ENCODE data around the gene SYNE1. TPM values are rescaled to one million over a fixed set of nuclear protein-coding genes. Genes with fewer than 3 reads are reported as not detected.

Gene SYNE1
- total and polyA plus RNA-seq, 4 donors = 10.2 to 105 (median 24.5) TPM

GRCh38 chr6:152085451-152085921 is 551.7 kb downstream of the SYNE1 start:
- Histone ChIP-seq H3K4me1 (ENCODE audit: control insufficient read depth in 4 of 4, insufficient read depth in 4 of 4, low read length in 3 of 4) (no peaks in the 10 kb centered on the region), H3K9ac (ENCODE audit: low read depth in 1 of 2, low read length in 2 of 2) (no peak overlapping the region), H3K36me3 (ENCODE audit: control insufficient read depth in 4 of 4, insufficient read depth in 3 of 4, low read depth in 1 of 4, low read length in 3 of 4) (no peaks in the 10 kb centered on the region), H3K27me3 (ENCODE audit: control insufficient read depth in 4 of 4, insufficient read depth in 4 of 4, low read length in 3 of 4) (no peaks in the 10 kb centered on the region), H3K4me3 (ENCODE audit: low read depth in 1 of 3, low read length in 3 of 3) (no peak overlapping the region), H3K27ac (ENCODE audit: low read depth in 1 of 2, low read length in 2 of 2) (no peak overlapping the region), H3K9me3 (ENCODE audit: control insufficient read depth in 4 of 4, low read length in 3 of 4) (no peaks in the 10 kb centered on the region)
- 91% methylated on average over 4 of the region's 4 CpGs for WGBS
- TF ChIP-seq NR2F2 (IDR thresholded peaks at IDR 0.05) (no peak), HNF4G (IDR thresholded peaks at IDR 0.05) (no peak), RAD21 (IDR thresholded peaks at IDR 0.05) (no peak), FOXA1 (IDR thresholded peaks at IDR 0.05) (no peak), FOXA2 (IDR thresholded peaks at IDR 0.05) (no peak), SP1 (IDR thresholded peaks at IDR 0.05) (no peak), JUND (IDR thresholded peaks at IDR 0.05) (no peak), RXRA (IDR thresholded peaks at IDR 0.05) (no peak), GABPA (IDR thresholded peaks at IDR 0.05 in 1 of 2, conservative IDR thresholded peaks at IDR 0.05 in 1 of 2) (no peak), CTCF (IDR thresholded peaks at IDR 0.05; ENCODE audit: low read depth, low read length, missing input control) (no peak), TAF1 (conservative IDR thresholded peaks at IDR 0.05) (no peak), EGR1 (IDR thresholded peaks at IDR 0.05; ENCODE audit: low read depth in 2 of 2) (no peak), YY1 (IDR thresholded peaks at IDR 0.05) (no peak), MAX (IDR thresholded peaks at IDR 0.05) (no peak)
- TF ChIP-seq, protein P1, sequence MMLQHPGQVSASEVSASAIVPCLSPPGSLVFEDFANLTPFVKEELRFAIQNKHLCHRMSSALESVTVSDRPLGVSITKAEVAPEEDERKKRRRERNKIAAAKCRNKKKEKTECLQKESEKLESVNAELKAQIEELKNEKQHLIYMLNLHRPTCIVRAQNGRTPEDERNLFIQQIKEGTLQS (IDR thresholded peaks at IDR 0.05) = no peak
- TF ChIP-seq, protein P2, sequence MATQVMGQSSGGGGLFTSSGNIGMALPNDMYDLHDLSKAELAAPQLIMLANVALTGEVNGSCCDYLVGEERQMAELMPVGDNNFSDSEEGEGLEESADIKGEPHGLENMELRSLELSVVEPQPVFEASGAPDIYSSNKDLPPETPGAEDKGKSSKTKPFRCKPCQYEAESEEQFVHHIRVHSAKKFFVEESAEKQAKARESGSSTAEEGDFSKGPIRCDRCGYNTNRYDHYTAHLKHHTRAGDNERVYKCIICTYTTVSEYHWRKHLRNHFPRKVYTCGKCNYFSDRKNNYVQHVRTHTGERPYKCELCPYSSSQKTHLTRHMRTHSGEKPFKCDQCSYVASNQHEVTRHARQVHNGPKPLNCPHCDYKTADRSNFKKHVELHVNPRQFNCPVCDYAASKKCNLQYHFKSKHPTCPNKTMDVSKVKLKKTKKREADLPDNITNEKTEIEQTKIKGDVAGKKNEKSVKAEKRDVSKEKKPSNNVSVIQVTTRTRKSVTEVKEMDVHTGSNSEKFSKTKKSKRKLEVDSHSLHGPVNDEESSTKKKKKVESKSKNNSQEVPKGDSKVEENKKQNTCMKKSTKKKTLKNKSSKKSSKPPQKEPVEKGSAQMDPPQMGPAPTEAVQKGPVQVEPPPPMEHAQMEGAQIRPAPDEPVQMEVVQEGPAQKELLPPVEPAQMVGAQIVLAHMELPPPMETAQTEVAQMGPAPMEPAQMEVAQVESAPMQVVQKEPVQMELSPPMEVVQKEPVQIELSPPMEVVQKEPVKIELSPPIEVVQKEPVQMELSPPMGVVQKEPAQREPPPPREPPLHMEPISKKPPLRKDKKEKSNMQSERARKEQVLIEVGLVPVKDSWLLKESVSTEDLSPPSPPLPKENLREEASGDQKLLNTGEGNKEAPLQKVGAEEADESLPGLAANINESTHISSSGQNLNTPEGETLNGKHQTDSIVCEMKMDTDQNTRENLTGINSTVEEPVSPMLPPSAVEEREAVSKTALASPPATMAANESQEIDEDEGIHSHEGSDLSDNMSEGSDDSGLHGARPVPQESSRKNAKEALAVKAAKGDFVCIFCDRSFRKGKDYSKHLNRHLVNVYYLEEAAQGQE (IDR thresholded peaks at IDR 0.05) = no peak
- TF ChIP-seq, protein P3, sequence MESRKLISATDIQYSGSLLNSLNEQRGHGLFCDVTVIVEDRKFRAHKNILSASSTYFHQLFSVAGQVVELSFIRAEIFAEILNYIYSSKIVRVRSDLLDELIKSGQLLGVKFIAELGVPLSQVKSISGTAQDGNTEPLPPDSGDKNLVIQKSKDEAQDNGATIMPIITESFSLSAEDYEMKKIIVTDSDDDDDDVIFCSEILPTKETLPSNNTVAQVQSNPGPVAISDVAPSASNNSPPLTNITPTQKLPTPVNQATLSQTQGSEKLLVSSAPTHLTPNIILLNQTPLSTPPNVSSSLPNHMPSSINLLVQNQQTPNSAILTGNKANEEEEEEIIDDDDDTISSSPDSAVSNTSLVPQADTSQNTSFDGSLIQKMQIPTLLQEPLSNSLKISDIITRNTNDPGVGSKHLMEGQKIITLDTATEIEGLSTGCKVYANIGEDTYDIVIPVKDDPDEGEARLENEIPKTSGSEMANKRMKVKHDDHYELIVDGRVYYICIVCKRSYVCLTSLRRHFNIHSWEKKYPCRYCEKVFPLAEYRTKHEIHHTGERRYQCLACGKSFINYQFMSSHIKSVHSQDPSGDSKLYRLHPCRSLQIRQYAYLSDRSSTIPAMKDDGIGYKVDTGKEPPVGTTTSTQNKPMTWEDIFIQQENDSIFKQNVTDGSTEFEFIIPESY (IDR thresholded peaks at IDR 0.05) = no peak
- no peak for DNase-seq (ENCODE audit: low spot score)
